HG03108 (cell line): ENCODE data around the gene LIF.

Experiments
- ATAC-seq: cut with Tn5 transposase; IDR thresholded peaks from one replicate; pipeline ENCODE4 v1.9.1; 2021; ENCODE audit warnings: moderate library complexity; ENCODE audit not compliant: unreplicated experiment

The LIF gene

GRCh38 chr22:30245985-30246813 lies at the start of gene LIF:
TSS of gene LIF (minus strand) at chr22:30246759. CDS start at chr22:30246695, 64 bp downstream.
- no peak for ATAC-seq

GRCh38 chr22:30296324-30296723 lies 49.8 kb upstream of the LIF start:
- ATAC-seq: no peak

DNA sequence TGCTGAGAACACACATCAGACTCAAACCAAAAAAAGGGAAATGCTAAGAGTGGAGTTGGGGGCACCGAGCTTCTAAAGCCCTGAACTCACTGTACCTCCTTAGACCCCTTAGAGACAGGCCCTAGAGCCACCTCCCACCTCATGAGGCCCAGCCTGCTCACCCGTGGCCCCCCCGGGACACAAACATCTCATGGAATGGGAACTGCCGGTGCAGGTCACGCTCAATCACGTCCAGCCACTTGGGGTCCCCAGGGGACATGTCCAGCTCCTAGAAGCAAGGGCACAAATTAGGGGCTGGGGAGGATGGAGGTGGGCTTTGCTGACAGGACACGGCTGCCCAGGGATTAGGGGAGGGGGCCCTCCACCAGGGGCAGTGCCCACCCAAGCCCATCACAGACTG lies 49.0 kb upstream of the LIF start:
- no peak for ATAC-seq

DNA sequence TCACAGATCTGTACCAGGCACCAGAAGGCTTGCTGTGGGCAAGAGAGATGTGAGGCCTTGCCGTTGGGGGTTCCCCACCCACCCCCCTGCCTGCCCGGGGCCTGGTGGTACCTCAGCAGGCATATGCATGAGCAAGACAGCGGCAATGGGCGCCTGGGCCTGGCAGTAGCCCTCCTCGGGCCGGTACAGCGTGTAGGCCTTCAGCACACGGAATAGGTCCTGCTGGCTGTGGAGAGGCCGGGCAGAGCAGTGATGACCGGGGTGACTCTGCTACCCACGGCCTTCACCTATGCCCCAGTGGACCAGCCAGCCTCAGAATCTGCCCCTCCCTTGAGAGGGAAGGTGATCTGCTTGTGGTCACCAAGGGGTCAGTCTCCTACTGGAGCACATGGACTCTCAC lies 48.3 kb upstream of the LIF start:
- ATAC-seq: no peak

GRCh38 chr22:30294066-30294465 lies 47.5 kb upstream of the LIF start:
- no peak for ATAC-seq

DNA sequence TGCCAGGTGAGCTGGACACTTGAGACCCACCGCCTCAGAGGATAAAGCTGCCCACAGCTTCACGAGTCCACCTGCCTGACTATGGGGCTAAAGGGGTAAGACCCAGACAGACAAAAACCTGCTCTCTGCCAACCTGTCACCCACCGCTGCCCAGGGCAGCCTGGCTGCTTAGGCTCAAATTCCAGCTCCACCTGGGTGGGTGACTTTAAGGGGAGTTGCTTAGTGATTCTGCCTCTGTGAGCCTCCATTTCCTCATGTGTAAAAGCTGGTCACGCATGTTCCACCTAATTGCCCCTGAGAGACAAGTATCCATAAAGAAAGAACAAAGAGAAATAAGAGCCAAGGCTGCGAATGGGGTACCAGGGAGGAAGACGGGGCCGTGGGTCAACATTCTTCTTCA lies 46.5 kb upstream of the LIF start:
- no peak for ATAC-seq

GRCh38 chr22:30292069-30292970 lies 45.8 kb upstream of the LIF start:
- ATAC-seq: no peak

DNA sequence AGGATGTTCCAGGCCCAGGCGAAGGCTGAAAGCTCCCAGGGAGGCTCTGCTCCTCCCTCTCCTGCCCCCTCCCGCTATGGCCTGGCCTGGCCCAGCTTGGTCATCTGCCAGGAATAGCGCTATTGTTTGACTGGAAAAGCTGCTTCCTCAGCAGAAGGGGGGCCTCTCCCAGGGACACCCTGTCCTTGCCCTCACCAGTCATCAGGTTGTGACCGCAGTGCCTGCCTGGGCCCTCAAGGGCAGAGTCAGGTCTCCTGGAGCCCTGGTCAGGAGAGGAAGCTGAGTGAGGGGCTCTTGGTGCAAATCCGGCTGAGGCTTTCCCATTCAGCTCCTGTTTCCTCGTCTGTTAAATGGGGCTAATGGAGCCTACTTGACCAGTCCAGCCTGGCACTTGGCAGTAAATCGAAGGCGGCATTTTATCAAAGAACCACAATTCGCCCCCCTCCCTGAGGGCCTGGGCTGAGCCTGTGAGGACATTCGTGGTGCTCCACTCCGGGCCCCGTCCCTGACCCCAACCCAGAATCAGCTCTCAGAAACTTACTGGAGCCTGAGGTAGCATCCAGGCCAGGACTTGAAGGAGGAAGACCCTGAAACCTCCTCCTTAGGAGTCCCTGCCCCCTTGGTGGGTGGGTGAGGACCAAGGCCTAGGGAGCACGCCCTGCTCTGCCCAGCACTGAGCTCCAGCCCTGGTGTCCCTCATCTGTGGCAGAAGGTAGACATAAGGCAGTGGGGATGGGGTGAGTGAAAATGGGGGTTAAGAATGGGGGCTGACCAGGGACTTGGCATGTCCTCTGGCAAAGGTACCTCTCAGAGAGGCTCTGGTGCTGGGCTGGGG lies 44.7 kb upstream of the LIF start:
- no peak for ATAC-seq

DNA sequence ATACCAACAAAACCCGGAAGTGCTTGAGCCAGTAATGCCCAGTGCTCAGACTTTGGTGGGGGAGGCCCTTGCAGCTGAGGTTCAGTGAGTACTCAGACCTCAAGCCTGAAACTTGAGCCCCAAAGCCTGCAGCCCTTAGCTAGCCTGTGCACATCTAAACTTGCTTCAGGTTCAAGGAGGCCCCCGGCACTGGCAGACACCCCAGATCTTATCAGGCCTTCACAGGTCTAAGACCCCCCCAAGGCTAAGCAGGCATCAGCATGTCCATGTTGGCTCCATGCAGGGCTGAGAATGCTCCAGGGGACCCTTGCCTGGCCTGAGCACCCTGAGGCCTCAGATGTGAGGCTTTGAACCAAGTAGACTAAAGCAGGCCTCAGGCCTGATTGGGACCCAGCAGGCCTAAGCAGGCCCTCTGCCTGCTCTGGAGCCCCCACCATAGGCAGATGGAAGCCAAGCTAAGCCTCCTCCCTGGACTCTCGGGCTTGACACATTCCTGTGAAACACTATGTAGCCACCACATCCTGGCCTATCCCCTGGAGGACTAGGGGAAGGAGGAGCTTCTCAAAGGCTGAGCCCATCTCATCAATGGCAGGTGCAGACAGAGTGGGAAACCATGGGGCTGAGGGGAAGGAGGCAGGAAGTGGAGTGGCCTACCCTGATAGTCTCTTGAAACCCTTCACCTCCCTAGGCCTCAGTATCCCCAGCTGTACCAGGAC lies 43.9 kb upstream of the LIF start:
- ATAC-seq: no peak

DNA sequence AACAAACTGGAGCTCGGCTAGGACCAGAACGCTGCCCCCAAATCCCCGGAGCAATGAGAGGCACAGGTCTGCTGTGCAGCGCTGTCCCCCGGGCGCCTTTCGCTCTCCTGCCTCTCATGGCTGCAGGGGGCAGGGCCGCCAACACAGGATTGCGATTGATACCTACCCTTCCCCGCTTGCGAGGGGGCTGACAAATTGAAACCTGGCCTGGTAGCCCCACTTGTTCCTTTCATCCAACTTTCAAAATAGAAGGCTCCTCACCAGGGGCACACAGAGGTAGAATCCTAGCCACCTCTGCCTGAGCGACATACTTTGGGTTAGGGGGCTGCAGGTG lies 43.4 kb upstream of the LIF start:
- ATAC-seq: no peak

GRCh38 chr22:30289141-30289979 lies 42.8 kb upstream of the LIF start, which contains the start of gene CASTOR1:
TSS of gene CASTOR1 (minus strand) at chr22:30289505. CDS start at chr22:30289497, 8 bp downstream.
- ATAC-seq: peak; percentile 60

- ATAC-seq: no peak
These were observed 42.0 kb upstream of the LIF start for GRCh38 chr22:30288419-30289140.

DNA sequence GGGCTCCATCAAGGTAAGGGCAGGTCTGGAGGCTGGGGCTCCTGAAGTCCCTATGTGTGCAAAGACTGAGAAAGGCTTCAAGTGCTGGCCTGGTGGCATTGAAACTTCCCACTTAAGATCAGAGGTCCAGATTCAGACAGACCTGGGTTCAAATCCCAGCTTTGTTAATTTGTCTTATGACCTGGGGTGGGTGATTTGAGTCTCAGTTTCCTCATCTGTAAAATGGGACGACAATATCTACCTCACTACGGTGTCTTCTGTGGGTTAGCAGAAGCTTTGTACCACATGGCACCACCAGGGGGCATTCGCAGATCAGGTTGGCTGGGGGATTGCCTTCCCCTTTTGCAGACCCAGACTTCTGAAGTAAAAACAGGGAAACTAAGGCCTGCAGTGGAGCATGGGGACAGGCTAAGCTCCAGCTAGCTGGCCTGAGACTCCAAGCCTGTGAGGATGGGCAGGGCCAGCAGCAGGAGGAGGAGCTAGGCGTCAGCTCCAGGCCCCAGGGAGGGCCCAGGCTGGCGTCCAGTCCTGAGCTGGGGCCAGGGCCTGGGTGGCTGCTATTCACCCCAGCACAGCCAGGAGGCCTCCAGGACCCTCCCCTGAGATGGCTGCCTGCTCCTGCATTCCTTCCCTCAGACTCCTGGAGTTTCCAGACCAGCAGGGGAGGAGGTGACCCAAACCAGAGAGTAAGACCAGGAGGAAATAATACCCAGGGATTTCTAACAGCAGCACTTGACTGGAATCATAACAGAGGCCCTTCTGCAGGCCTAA lies 41.3 kb upstream of the LIF start:
- no peak for ATAC-seq

DNA sequence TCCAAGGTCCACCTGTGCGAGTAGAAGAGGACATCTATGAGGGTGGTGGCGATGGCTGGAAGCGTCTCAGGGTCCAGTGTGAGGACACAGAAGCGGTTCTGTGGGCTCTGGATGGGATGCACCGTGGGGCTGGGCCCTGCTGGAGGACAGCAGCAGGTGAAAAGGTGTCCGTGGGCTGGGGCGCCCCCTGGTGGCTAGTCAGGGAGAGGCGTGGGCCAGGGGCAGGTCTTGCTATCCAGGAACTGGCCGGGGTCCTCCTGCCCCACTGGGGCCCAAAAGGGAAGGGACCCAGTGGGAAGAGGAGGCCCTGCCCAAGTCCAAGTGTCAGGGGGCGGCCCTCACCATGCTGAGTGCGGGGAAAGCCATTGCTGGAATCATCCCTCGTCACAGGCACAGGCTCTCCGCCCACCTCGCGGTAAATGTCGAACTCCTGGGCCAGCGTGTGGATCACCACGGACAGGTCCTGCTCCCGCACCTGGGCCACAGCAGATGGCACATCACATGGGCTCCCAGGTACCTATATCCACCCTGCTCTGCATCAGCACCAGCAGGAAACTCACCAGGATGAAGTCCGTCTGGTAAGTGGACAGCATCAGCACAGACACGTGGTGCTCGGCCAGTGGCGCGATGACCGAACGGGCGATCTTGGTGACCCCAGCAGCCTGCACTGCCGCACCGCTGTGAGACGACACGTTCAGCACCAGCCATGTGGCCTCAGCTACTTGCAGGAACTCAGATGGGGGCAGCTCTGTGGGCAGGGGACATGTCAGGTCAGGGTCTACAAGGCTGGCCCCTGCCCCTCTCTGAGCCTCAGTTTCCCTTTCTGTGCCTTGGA lies 40.5 kb upstream of the LIF start:
- no peak for ATAC-seq

DNA sequence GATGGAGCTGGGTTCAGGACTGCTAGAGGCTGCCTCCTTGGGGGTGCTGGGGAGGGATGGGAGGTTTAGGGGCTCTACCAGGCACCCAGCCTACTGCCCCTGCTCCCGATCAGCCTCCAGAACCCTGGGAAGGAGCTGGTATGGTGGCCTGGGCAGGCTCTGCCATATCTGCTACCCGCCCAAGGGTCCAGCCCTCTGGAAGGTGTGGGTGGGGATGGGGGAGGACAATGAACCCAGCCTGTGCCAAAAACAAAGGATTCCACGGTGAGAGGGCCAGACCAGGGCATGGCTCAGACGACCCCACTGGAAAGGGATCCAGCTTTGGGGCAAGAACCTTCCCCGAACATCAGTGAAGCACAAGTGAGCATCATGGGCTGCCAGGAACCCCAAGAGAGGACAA lies 39.8 kb upstream of the LIF start:
- ATAC-seq: no peak

- no peak for ATAC-seq
These were observed 39.3 kb upstream of the LIF start for GRCh38 chr22:30285846-30286200.

DNA sequence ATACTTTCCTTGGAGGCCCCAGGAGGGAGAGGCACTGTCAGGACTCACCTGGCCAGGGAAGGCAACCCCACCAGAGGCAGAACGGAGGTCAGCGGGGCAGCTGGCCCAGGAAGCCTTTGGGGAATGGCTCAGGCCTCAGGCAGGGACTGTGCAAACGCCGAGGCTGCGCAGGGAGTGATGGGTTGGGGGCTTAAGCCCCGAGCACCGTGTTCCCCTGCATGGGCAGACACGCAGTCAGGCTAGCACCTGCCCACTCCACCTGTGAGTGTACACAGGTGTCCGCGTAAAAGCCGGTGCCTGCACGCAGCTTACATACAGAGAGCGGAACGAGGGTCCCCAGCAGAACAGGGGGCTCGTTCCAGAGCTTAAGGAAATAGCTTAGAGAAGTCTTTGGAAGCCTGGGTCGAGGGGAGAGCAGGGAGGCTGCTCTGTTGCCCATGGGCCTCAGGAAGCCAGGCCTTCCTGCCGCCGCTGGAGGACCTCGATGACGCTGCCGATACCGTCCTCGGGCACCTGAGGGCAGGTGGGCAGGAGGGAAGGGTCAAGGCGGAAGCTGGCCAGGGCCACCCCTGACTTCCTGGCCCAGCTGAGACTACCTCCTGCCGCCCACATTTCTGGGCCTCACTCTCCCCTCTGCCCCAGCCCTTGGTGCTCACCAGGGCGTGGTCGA lies 38.8 kb upstream of the LIF start:
- ATAC-seq: no peak
